Heart right ventricle (tissue), 16 donors: Measurements from ENCODE around the gene TAAR1. TPM values are rescaled to one million over a fixed set of nuclear protein-coding genes. Genes with fewer than 3 reads are reported as not detected.

Source experiments
- ATAC-seq, 8 donors: fragments of 200-7000 bp; cut with Tn5 transposase; one replicate each; pipeline ENCODE4 v1.9.1; 2020; ENCODE audit warnings: mild to moderate bottlenecking in 8 of 8, moderate library complexity in 8 of 8, moderate number of reproducible peaks in 1 of 8
- DNase-seq, 2 donors: peaks; one replicate each; pipeline ENCODE4 v3.0.0-alpha.2; 2020
- H3K27ac ChIP-seq, 10 donors: fragments of 200-600 bp; sonication (generic) in 2 of 10; one replicate each; pipeline versions ENCODE4 v1.5.0 to v1.8.0; 2020 to 2022; ENCODE audit warnings: mild to moderate bottlenecking in 3 of 10
- H3K27me3 ChIP-seq, 7 donors: fragments of 200-600 bp; one replicate each; pipeline ENCODE4 v1.8.0; 2021 to 2022; ENCODE audit warnings: mild to moderate bottlenecking in 2 of 7
- H3K36me3 ChIP-seq, 9 donors: fragments of 200-600 bp; sonication (generic) in 1 of 9; one replicate each; pipeline versions ENCODE4 v1.5.0 to v1.8.0; 2020 to 2022; ENCODE audit warnings: mild to moderate bottlenecking in 2 of 9
- H3K4me1 ChIP-seq, 9 donors: fragments of 200-600 bp; sonication (generic) in 1 of 9; one replicate each; pipeline versions ENCODE4 v1.5.0 to v1.8.0; 2020 to 2022; ENCODE audit warnings: mild to moderate bottlenecking in 4 of 9
- H3K4me3 ChIP-seq, 10 donors: fragments of 200-600 bp; sonication (generic) in 2 of 10; one replicate each; pipeline versions ENCODE4 v1.5.0 to v1.8.0; 2020 to 2022; ENCODE audit warnings: mild to moderate bottlenecking in 7 of 10, moderate library complexity in 2 of 10
- H3K9me3 ChIP-seq, 11 donors: fragments of 200-600 bp in 10 of 11; sonication (generic) in 2 of 11; one replicate each; pipeline versions ENCODE4 v1.5.0 to v1.8.0; 2013 to 2022; ENCODE audit warnings: mild to moderate bottlenecking in 2 of 11, control low read depth in 1 of 11, moderate library complexity in 1 of 11
- CTCF ChIP-seq, 9 donors: fragments of 200-600 bp; sonication (generic) in 2 of 9; IDR thresholded peaks; one replicate each; pipeline versions ENCODE4 v1.5.0 to v1.8.0; 2021 to 2022; ENCODE audit warnings: antibody characterized with exemption in 9 of 9, mild to moderate bottlenecking in 5 of 9, moderate library complexity in 1 of 9
- WGBS, 2 donors: extraction: QIAGEN DNeasy Blood & Tissue Kit; methylation state at CpG; one replicate each; pipeline ENCODE4 v1.1.7; 2013; ENCODE audit warnings: inconsistent platforms in 1 of 2; 5-methylcytosine and 5-hydroxymethylcytosine counted together
- intact Hi-C, 10 donors: fragments of 100-400 bp; cut with DNase I; formaldehyde crosslinking; loops; one replicate each; pipeline versions ENCODE4 v1.11.1 to v1.14.2; 2022
- polyA plus RNA-seq, 2 donors: library from polyadenylated mRNA; stranded (reverse); fragments of 200-250 nt; gene quantifications; one replicate each; pipeline ENCODE4 v1.2.3, GENCODE V29; 2013
- total RNA-seq, 10 donors: library from RNA; stranded (reverse); fragmentation: NEBNext Ultra II Directional in 3 of 10; extraction: Animal tissue kit (Norgen Biotek cat#: 25700) in 3 of 10; gene quantifications; one replicate each; pipeline versions ENCODE4 v1.2.1 to v1.2.4, GENCODE V29; 2021 to 2023
- donor health status: Arrhythmogenic right ventricular cardiomyopathy.
- donor health status: ischemic (EF 13 %, LVEDD 7.1; RV severe dilation, severe dysfunction).
- donor health status: healthy with polysubstance abuse.
- donor health status: DM: no; HTN: yes; CAD: no.
- donor health status: DM: no; HTN: no; CAD: no.
- donor health status: ischemic (EF 25% LVEDD 6.9; RV normal size, moderate dysfunction).
- donor health status: ischemic (EF 25% LVEDD 5.7; RV mildly dilated, moderate dysfunction).
- donor health status: healthy.
- donor health status: DM: yes; HTN: yes; CAD: no.
- donor health status: Ischemic cardiomyopathy.
- donor health status: ischemic (EF 35%, LVEDD 5.7; RV mildly dilated, moderate dysfunction).
- donor health status: nonischemic (EF 11% LVEDD 7.7; RV severe dilation, severe dysfunction).
- donor health status: DM: yes; HTN: yes; CAD: no.
- donor health status: PGD.
- donor health status: ischemic (EF 29% LVEDD 5.4; RV normal size, mild dysfunction).
- donor health status: nonischemic (EF 23%, LVEDD 6.1; RV moderate dilation, normal function).

The TAAR1 gene
- total and polyA plus RNA-seq, 12 donors = not detected

DNA sequence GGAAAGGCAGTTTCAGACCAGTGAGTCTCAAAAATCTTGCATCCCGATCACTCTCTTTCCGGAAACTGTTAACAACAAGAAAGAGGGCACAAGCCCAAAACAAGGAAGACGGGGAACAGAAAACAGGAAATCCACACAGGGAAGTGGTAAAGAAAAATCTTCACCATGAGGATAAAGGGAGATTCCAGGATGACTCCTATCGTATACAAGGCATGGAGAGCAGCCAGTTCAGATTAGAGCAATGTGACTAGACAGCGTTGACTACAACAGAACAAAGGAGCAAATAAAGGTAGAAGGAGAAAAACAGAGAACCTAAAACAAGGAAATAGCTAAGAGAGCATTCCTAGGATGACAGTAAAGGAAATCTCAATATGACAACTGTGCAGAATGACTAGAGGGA is 28.3 kb upstream of the TAAR1 start:
- DNase-seq (no peak), ATAC-seq (peak in 1 of 8 donors; percentile 42)
- Histone ChIP-seq H3K27me3 (peaks cover 0 to 5% (median 0%) of the 10 kb centered on the region in 7 donors), H3K9me3 (peaks cover 0 to 3% (median 0%) of the 10 kb centered on the region in 11 donors), H3K4me3 (no peak overlapping the region), H3K36me3 (no peaks in the 10 kb centered on the region), H3K4me1 (peaks cover 0 to 21% (median 0%) of the 10 kb centered on the region in 9 donors), H3K27ac (peak overlapping the region in 1 of 10 donors; percentile 40)
- intact Hi-C loops = no loop called here
- 43 to 52% methylated on average over 5 of the region's 5 CpGs for WGBS, 2 donors
- TF ChIP-seq CTCF (IDR thresholded peaks at IDR 0.05) = no peak

- Histone ChIP-seq H3K27ac (peak overlapping the region in 1 of 10 donors; percentile 40), H3K9me3 (peaks cover 0 to 8% (median 0%) of the 10 kb centered on the region in 11 donors), H3K4me3 (no peak overlapping the region), H3K4me1 (peaks cover 0 to 21% (median 0%) of the 10 kb centered on the region in 9 donors), H3K27me3 (peaks cover 0 to 5% (median 0%) of the 10 kb centered on the region in 7 donors), H3K36me3 (no peaks in the 10 kb centered on the region)
- WGBS, 2 donors = 80 to 92% methylated on average over 3 of the region's 3 CpGs
- no peak for TF ChIP-seq CTCF (IDR thresholded peaks at IDR 0.05)
- intact Hi-C loops = no loop called here
- DNase-seq = no peak
- ATAC-seq = no peak
Observed at GRCh38 chr6:132686531-132686930, 27.5 kb upstream of the TAAR1 start.

DNA sequence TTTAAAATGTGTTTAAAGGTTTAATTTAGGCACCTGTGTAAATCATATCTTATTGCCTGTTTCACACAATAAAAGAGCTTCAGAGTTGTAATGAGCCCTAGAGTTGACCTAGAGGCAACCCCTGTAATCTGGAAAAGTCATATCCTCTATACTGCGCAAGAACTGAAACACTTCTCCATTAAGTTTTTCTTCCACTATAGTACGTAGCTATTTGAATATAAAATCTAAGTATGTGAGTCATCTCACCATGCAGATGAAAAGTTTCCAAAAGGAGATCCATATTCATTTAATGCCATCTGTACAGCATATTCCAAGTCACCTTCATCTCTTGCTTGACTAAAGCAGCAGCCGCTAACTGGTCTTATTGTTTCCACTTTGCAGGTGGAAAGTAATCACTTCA is 26.0 kb upstream of the TAAR1 start:
- ATAC-seq = peak in 1 of 8 donors; percentile 48
- H3K4me1 ChIP-seq = peaks cover 0 to 21% (median 0%) of the 10 kb centered on the region in 9 donors
- intact Hi-C loops = no loop called here
- no peak for TF ChIP-seq CTCF (IDR thresholded peaks at IDR 0.05)
- no peak overlapping the region for H3K27ac ChIP-seq
- no peak for DNase-seq
- H3K4me3 ChIP-seq = no peak overlapping the region
- 67 to 69% methylated on average over 3 of the region's 3 CpGs for WGBS, 2 donors
- peaks cover 0 to 5% (median 0%) of the 10 kb centered on the region in 7 donors for H3K27me3 ChIP-seq
- peaks cover 0 to 8% (median 0%) of the 10 kb centered on the region in 11 donors for H3K9me3 ChIP-seq
- H3K36me3 ChIP-seq = no peaks in the 10 kb centered on the region

GRCh38 chr6:132684272-132684671 is 25.3 kb upstream of the TAAR1 start:
- WGBS, 2 donors = 83 to 88% methylated on average over 6 of the region's 6 CpGs
- DNase-seq (no peak), ATAC-seq (no peak)
- Histone ChIP-seq H3K27me3 (peaks cover 0 to 5% (median 0%) of the 10 kb centered on the region in 7 donors), H3K4me3 (no peak overlapping the region), H3K27ac (no peak overlapping the region), H3K4me1 (peaks cover 0 to 21% (median 0%) of the 10 kb centered on the region in 9 donors), H3K36me3 (no peaks in the 10 kb centered on the region), H3K9me3 (peaks cover 0 to 8% (median 0%) of the 10 kb centered on the region in 11 donors)
- intact Hi-C loops = no loop called here
- no peak for TF ChIP-seq CTCF (IDR thresholded peaks at IDR 0.05)
